ENCODE measurements around the gene GPR25. TPM values are rescaled to one million over a fixed set of nuclear protein-coding genes. Genes with fewer than 3 reads are reported as not detected.
A peak's percentile ranks its signal among the peaks of the same experiment; 100 is the strongest.

The GPR25 gene
- total and polyA plus RNA-seq, 5 donors from 2014 or later: 1.2 to 41.0 (median 21.4) TPM

DNA sequence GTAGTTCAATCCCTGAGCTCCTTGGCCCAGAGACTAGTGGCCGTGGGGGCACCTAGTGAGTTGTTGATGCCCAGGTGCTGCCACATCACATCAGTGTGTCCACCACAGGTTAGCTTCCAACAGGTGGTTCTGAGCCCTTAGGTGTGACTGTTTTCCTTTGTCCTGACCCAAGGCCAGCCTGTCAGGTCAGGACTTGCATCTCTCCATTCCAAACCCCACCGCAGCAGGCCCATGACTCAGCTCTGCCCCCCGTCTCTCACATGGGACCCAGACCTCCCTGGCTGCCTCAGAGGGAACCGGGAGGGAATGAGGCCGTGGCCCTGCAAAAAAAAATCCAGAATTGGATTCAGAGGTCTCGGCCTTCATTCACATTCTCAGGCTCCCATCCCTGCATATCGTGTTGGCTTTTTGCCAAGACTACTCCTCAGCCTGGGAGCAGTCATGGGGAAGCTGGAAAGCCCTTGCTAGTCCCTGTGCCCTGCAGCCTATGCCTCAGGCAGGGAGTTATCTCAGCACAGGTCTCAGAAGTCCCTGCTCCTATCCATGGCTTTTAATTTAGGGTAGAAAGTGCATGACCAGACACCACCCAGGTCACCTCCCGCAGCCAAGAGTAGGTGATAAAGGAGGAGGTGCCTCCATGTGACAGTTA is 29.1 kb downstream of the GPR25 start:
- no peaks in the 10 kb centered on the region for H3K36me3 ChIP-seq (ENCODE audit: control insufficient read depth, insufficient read depth, low read length)
- H3K4me3 ChIP-seq (ENCODE audit: low read depth, low read length): no peak overlapping the region
- peaks cover 0 to 11% (median 7%) of the 10 kb centered on the region in 4 donors for H3K4me1 Mint-ChIP-seq
- no peaks in the 10 kb centered on the region for H3K36me3 Mint-ChIP-seq
- H3K4me3 Mint-ChIP-seq: no peak overlapping the region
- H3K27me3 ChIP-seq (ENCODE audit: control insufficient read depth, insufficient read depth, low read length): peaks cover 2% of the 10 kb centered on the region
- no peak overlapping the region for H3K27ac ChIP-seq (ENCODE audit: insufficient read depth, low read length, poor library complexity, severe bottlenecking)
- no peaks in the 10 kb centered on the region for H3K9me3 ChIP-seq (ENCODE audit: control insufficient read depth in 2 of 2, low read length in 2 of 2)
- H3K27ac Mint-ChIP-seq: no peak overlapping the region
- ATAC-seq (ENCODE audit: low read depth in 2 of 2) (no peak), DNase-seq (no peak)
- no peaks in the 10 kb centered on the region for H3K9me3 Mint-ChIP-seq
- H3K4me1 ChIP-seq (ENCODE audit: control insufficient read depth, insufficient read depth, low read length, poor library complexity, severe bottlenecking): peaks cover 12% of the 10 kb centered on the region
- peaks cover 55% of the 10 kb centered on the region for H3K27me3 Mint-ChIP-seq

DNA sequence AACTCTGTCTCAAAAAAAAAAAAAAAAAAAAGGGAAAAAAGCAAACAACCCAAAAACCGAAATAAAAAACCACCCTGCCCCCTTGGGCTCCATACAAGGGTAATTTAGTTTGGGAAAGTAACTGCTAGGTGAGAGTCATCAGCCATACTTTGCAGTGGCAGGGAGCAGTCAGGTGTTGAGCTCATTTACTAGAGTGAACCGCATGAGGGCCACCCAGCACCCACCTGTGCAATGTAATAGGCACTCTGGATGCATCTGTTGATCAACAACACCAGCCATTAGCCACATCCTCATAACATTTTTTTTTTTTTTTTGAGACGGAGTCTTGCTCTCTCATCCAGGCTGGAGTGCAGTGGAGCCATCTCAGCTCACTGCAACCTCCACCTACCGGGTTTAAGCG is 31.0 kb downstream of the GPR25 start:
- Histone ChIP-seq H3K27ac (ENCODE audit: insufficient read depth, low read length, poor library complexity, severe bottlenecking) (no peak overlapping the region), H3K9me3 (ENCODE audit: control insufficient read depth in 2 of 2, low read length in 2 of 2) (no peaks in the 10 kb centered on the region), H3K4me1 (ENCODE audit: control insufficient read depth, insufficient read depth, low read length, poor library complexity, severe bottlenecking) (peaks cover 12% of the 10 kb centered on the region), H3K27me3 (ENCODE audit: control insufficient read depth, insufficient read depth, low read length) (peaks cover 2% of the 10 kb centered on the region), H3K36me3 (ENCODE audit: control insufficient read depth, insufficient read depth, low read length) (no peaks in the 10 kb centered on the region), H3K4me3 (ENCODE audit: low read depth, low read length) (no peak overlapping the region)
- ATAC-seq (ENCODE audit: low read depth in 2 of 2): no peak
- no peak overlapping the region for H3K4me3 Mint-ChIP-seq
- H3K4me1 Mint-ChIP-seq: peaks cover 0 to 13% (median 9%) of the 10 kb centered on the region in 4 donors
- H3K36me3 Mint-ChIP-seq: no peaks in the 10 kb centered on the region
- H3K27me3 Mint-ChIP-seq: peaks cover 45% of the 10 kb centered on the region
- H3K9me3 Mint-ChIP-seq: peaks cover 0 to 2% (median 0%) of the 10 kb centered on the region in 7 donors
- no peak for DNase-seq
- H3K27ac Mint-ChIP-seq: no peak overlapping the region

DNA sequence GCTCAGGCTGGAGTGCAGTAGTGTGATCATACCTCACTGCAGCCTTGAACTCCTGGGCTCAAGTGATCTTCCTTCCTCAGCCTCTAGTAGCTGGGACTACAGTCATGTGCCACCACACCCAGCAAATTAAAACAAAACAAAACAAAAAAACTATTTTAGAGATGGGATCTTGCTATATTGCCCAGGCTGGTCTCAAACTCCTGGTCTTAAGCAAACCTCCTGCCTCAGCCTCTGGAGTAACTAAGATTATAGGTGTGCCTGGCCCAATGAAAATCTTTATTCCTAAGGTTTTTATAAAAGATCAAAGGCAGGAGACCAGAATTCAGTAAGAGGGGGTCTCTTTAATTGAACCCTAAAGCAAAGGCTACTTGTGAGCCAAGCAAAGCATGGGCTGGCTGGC is 32.0 kb downstream of the GPR25 start:
- ATAC-seq (ENCODE audit: low read depth in 2 of 2) (no peak), DNase-seq (no peak)
- Mint-ChIP-seq H3K36me3 (no peaks in the 10 kb centered on the region), H3K9me3 (peaks cover 0 to 2% (median 0%) of the 10 kb centered on the region in 7 donors), H3K27me3 (peaks cover 45% of the 10 kb centered on the region), H3K27ac (no peak overlapping the region), H3K4me3 (no peak overlapping the region), H3K4me1 (peaks cover 0 to 13% (median 9%) of the 10 kb centered on the region in 4 donors)
- Histone ChIP-seq H3K27ac (ENCODE audit: insufficient read depth, low read length, poor library complexity, severe bottlenecking) (no peak overlapping the region), H3K4me3 (ENCODE audit: low read depth, low read length) (no peak overlapping the region), H3K9me3 (ENCODE audit: control insufficient read depth in 2 of 2, low read length in 2 of 2) (no peaks in the 10 kb centered on the region), H3K27me3 (ENCODE audit: control insufficient read depth, insufficient read depth, low read length) (no peaks in the 10 kb centered on the region), H3K36me3 (ENCODE audit: control insufficient read depth, insufficient read depth, low read length) (no peaks in the 10 kb centered on the region), H3K4me1 (ENCODE audit: control insufficient read depth, insufficient read depth, low read length, poor library complexity, severe bottlenecking) (peaks cover 12% of the 10 kb centered on the region)

DNA sequence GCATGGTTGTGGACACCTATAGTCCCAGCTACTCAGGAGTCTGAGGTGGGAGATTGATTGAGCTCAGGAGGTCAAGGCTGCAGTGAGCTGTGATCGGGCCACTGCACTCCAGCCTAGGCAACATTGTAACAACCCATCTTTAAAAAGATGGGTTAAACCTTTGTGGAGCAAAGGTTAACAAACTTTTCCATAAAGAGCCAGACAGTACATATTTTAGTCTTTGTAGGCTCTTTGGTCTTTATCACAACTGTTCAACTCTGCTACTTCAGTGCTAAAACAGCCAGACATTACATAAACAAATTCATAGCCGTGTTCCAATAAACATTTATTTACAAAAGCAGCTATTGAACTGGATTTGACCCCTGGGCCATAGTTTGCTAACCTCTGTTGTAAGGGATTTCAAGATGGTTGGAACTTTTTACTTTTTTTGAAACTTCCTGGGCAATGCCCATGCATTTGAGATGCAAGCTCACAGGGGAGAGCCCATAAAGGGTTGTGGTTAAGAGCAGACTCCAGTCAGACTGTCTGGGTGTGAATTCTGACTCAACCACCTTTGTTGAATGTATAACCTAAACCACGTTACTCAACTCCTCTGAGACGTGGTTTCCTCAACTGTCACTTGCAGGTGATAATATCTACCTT is 32.8 kb downstream of the GPR25 start:
- H3K4me1 ChIP-seq (ENCODE audit: control insufficient read depth, insufficient read depth, low read length, poor library complexity, severe bottlenecking): peaks cover 12% of the 10 kb centered on the region
- no peaks in the 10 kb centered on the region for H3K36me3 Mint-ChIP-seq
- H3K9me3 ChIP-seq (ENCODE audit: control insufficient read depth in 2 of 2, low read length in 2 of 2): no peaks in the 10 kb centered on the region
- no peak overlapping the region for H3K27ac Mint-ChIP-seq
- H3K9me3 Mint-ChIP-seq: peaks cover 0 to 2% (median 0%) of the 10 kb centered on the region in 7 donors
- DNase-seq (peak in 2 of 3 donors; percentile 25 to 73), ATAC-seq (ENCODE audit: low read depth in 2 of 2) (peak; percentile 87 to 89)
- no peak overlapping the region for H3K27ac ChIP-seq (ENCODE audit: insufficient read depth, low read length, poor library complexity, severe bottlenecking)
- no peak overlapping the region for H3K4me3 ChIP-seq (ENCODE audit: low read depth, low read length)
- H3K4me1 Mint-ChIP-seq: peaks cover 0 to 13% (median 9%) of the 10 kb centered on the region in 4 donors
- no peaks in the 10 kb centered on the region for H3K36me3 ChIP-seq (ENCODE audit: control insufficient read depth, insufficient read depth, low read length)
- H3K27me3 Mint-ChIP-seq: peaks cover 42% of the 10 kb centered on the region
- H3K27me3 ChIP-seq (ENCODE audit: control insufficient read depth, insufficient read depth, low read length): no peaks in the 10 kb centered on the region
- H3K4me3 Mint-ChIP-seq: no peak overlapping the region

DNA sequence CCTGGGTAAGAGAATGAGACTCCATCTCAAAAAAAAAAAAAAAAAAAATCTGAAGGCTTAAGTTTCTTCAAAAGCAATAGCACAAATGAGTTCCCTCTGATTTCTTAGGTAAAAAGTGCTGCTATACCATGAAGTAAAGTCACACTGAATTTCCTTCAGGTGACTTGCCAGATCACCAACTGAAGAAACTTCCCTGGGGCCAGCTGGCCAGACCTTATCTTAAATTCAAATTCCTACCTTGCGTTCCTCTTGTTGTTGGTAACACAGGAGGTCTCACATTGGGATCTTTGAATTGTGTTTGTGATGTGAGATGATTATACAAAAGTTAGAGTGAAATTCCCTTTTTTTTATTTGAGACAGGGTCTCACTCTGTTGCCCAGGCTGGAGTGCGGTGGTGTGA is 33.7 kb downstream of the GPR25 start:
- Histone ChIP-seq H3K36me3 (ENCODE audit: control insufficient read depth, insufficient read depth, low read length) (no peaks in the 10 kb centered on the region), H3K4me3 (ENCODE audit: low read depth, low read length) (no peak overlapping the region), H3K27me3 (ENCODE audit: control insufficient read depth, insufficient read depth, low read length) (no peaks in the 10 kb centered on the region), H3K4me1 (ENCODE audit: control insufficient read depth, insufficient read depth, low read length, poor library complexity, severe bottlenecking) (peaks cover 12% of the 10 kb centered on the region), H3K9me3 (ENCODE audit: control insufficient read depth in 2 of 2, low read length in 2 of 2) (no peaks in the 10 kb centered on the region), H3K27ac (ENCODE audit: insufficient read depth, low read length, poor library complexity, severe bottlenecking) (no peak overlapping the region)
- no peak for DNase-seq
- peaks cover 0 to 2% (median 0%) of the 10 kb centered on the region in 7 donors for H3K9me3 Mint-ChIP-seq
- H3K27me3 Mint-ChIP-seq: peaks cover 42% of the 10 kb centered on the region
- no peak overlapping the region for H3K4me3 Mint-ChIP-seq
- ATAC-seq (ENCODE audit: low read depth in 2 of 2): no peak
- H3K36me3 Mint-ChIP-seq: no peaks in the 10 kb centered on the region
- peaks cover 0 to 13% (median 9%) of the 10 kb centered on the region in 4 donors for H3K4me1 Mint-ChIP-seq
- H3K27ac Mint-ChIP-seq: no peak overlapping the region

DNA sequence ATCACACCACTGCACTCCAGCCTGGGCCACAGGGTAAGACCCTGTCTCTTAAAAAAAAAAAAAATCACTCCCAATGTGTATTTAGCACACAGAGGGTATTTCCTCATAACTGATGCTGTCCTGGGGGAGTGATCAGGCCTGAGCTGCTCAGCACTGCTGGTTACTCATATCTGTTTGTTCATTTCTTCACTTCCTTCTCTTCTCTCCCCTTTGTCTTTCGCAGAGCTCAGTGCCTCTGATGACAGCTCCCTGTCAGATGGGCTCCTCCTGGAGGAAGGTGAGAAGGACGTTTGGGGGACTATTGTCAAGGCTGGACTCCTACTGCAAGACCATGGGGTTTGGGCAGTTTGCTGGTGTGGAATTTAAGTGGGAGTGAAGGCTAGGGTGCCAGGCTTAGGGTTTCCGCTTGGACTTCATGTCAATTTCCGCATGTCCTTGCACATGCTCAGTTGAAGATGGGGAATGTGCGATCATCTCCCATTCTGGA is 34.9 kb downstream of the GPR25 start:
- no peak for DNase-seq
- Mint-ChIP-seq H3K27me3 (peaks cover 45% of the 10 kb centered on the region), H3K4me1 (peaks cover 0 to 13% (median 9%) of the 10 kb centered on the region in 4 donors), H3K4me3 (no peak overlapping the region), H3K9me3 (peaks cover 0 to 2% (median 0%) of the 10 kb centered on the region in 7 donors), H3K36me3 (no peaks in the 10 kb centered on the region), H3K27ac (no peak overlapping the region)
- no peak for ATAC-seq (ENCODE audit: low read depth in 2 of 2)
- no peaks in the 10 kb centered on the region for H3K27me3 ChIP-seq (ENCODE audit: control insufficient read depth, insufficient read depth, low read length)
- no peak overlapping the region for H3K4me3 ChIP-seq (ENCODE audit: low read depth, low read length)
- no peak overlapping the region for H3K27ac ChIP-seq (ENCODE audit: insufficient read depth, low read length, poor library complexity, severe bottlenecking)
- peaks cover 12% of the 10 kb centered on the region for H3K4me1 ChIP-seq (ENCODE audit: control insufficient read depth, insufficient read depth, low read length, poor library complexity, severe bottlenecking)
- H3K36me3 ChIP-seq (ENCODE audit: control insufficient read depth, insufficient read depth, low read length): no peaks in the 10 kb centered on the region
- H3K9me3 ChIP-seq (ENCODE audit: control insufficient read depth in 2 of 2, low read length in 2 of 2): no peaks in the 10 kb centered on the region

DNA sequence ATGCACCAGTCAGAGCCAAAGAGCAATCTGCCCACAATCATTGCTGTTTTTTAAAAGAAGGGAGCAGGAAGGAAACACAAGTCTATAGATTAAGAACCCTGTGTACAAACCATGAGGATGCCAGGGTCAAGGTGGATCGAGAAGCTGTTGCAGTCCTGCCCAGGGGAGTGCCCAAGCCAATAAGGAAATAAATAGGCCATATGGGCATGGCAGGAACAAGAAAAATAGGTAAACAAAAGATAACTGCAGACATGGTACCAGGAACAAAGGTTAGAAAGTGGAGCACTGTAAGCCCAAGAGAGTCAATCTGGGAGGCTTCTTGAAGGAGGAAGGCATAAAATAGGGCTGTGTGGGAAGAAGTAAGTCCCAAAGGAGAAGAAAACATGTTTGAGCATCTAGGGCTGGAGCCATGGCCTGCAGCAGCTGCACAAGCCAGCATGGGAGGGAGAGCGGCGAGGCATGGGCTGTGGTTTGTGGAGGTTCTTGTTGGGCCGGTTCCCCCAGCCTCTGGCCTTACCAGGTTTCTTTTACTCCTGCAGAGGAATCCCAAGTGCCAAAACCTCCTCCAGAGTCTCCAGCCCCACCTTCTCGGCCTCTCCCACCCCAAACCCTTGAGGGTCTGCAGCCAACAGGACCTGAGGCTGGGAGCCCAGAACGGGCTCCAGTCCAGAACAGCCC is 35.5 kb downstream of the GPR25 start:
- no peak for DNase-seq
- no peaks in the 10 kb centered on the region for H3K36me3 ChIP-seq (ENCODE audit: control insufficient read depth, insufficient read depth, low read length)
- H3K36me3 Mint-ChIP-seq: no peaks in the 10 kb centered on the region
- H3K4me3 Mint-ChIP-seq: no peak overlapping the region
- peaks cover 39% of the 10 kb centered on the region for H3K27me3 Mint-ChIP-seq
- H3K9me3 Mint-ChIP-seq: peaks cover 0 to 2% (median 0%) of the 10 kb centered on the region in 7 donors
- no peak overlapping the region for H3K4me3 ChIP-seq (ENCODE audit: low read depth, low read length)
- ATAC-seq (ENCODE audit: low read depth in 2 of 2): no peak
- H3K4me1 Mint-ChIP-seq: peaks cover 0 to 13% (median 9%) of the 10 kb centered on the region in 4 donors
- H3K27ac Mint-ChIP-seq: peak overlapping the region in 1 of 3 donors; percentile 61
- peaks cover 12% of the 10 kb centered on the region for H3K4me1 ChIP-seq (ENCODE audit: control insufficient read depth, insufficient read depth, low read length, poor library complexity, severe bottlenecking)
- no peaks in the 10 kb centered on the region for H3K27me3 ChIP-seq (ENCODE audit: control insufficient read depth, insufficient read depth, low read length)
- no peaks in the 10 kb centered on the region for H3K9me3 ChIP-seq (ENCODE audit: control insufficient read depth in 2 of 2, low read length in 2 of 2)
- no peak overlapping the region for H3K27ac ChIP-seq (ENCODE audit: insufficient read depth, low read length, poor library complexity, severe bottlenecking)
